IPS-15b (cell line): ENCODE measurements around the gene MRPL40.

Experiments
- H3K27me3 ChIP-seq: one replicate; pipeline ENCODE4 v1.6.1; 2013; ENCODE audit warnings: low read length; ENCODE audit not compliant: control insufficient read depth, insufficient read depth
- H3K36me3 ChIP-seq: one replicate; pipeline ENCODE4 v1.6.1; 2013; ENCODE audit warnings: low read length; ENCODE audit not compliant: control insufficient read depth, insufficient read depth
- H3K4me1 ChIP-seq: one replicate; pipeline ENCODE4 v1.6.1; 2013; ENCODE audit warnings: mild to moderate bottlenecking, low read length; ENCODE audit not compliant: control insufficient read depth, insufficient read depth
- H3K4me3 ChIP-seq: one replicate; pipeline ENCODE4 v1.5.1; 2013; ENCODE audit warnings: low read depth, low read length
- H3K9ac ChIP-seq: one replicate; pipeline ENCODE4 v1.6.1; 2013; ENCODE audit warnings: low read depth, mild to moderate bottlenecking, low read length
- H3K9me3 ChIP-seq: one replicate; pipeline ENCODE4 v1.6.1; 2013; ENCODE audit warnings: mild to moderate bottlenecking, low read length; ENCODE audit not compliant: control insufficient read depth, insufficient read depth

Gene MRPL40

GRCh38 chr22:19457828-19458428, 25.6 kb downstream of the MRPL40 start:
- Histone ChIP-seq H3K4me3 (no peak overlapping the region), H3K27me3 (no peaks in the 10 kb centered on the region), H3K9ac (no peak overlapping the region), H3K9me3 (no peaks in the 10 kb centered on the region), H3K4me1 (no peaks in the 10 kb centered on the region), H3K36me3 (peaks cover 38% of the 10 kb centered on the region)

DNA sequence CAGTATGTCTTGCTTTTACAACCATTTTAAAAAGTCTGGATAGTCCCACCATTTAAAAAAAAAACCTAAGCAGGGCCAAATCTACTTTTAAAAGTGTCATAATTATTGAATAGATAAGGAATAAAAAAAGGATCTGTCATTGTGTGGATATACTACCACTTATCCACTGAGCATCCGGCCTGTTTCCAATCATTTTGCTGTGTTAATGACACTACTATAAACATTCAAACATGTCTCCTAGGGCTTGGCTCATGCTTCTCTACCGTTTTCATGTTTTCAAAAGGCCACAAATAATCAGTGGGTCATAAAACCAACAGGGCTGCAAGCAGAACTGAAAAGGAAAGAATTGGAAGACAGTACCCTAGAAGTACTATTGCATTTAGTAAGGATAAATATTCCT, 27.7 kb downstream of the MRPL40 start:
- H3K9me3 ChIP-seq: no peaks in the 10 kb centered on the region
- no peaks in the 10 kb centered on the region for H3K4me1 ChIP-seq
- H3K36me3 ChIP-seq: peaks cover 38% of the 10 kb centered on the region
- no peak overlapping the region for H3K4me3 ChIP-seq
- no peaks in the 10 kb centered on the region for H3K27me3 ChIP-seq
- no peak overlapping the region for H3K9ac ChIP-seq

GRCh38 chr22:19461506-19461905, 29.2 kb downstream of the MRPL40 start:
- no peaks in the 10 kb centered on the region for H3K4me1 ChIP-seq
- H3K9ac ChIP-seq: no peak overlapping the region
- H3K27me3 ChIP-seq: no peaks in the 10 kb centered on the region
- no peak overlapping the region for H3K4me3 ChIP-seq
- H3K36me3 ChIP-seq: peaks cover 37% of the 10 kb centered on the region
- H3K9me3 ChIP-seq: no peaks in the 10 kb centered on the region

GRCh38 chr22:19463008-19463407, 30.7 kb downstream of the MRPL40 start:
- Histone ChIP-seq H3K36me3 (peaks cover 44% of the 10 kb centered on the region), H3K4me1 (no peaks in the 10 kb centered on the region), H3K27me3 (no peaks in the 10 kb centered on the region), H3K9ac (no peak overlapping the region), H3K9me3 (no peaks in the 10 kb centered on the region), H3K4me3 (no peak overlapping the region)

- Histone ChIP-seq H3K36me3 (peaks cover 48% of the 10 kb centered on the region), H3K9me3 (no peaks in the 10 kb centered on the region), H3K9ac (no peak overlapping the region), H3K4me3 (no peak overlapping the region), H3K27me3 (no peaks in the 10 kb centered on the region), H3K4me1 (no peaks in the 10 kb centered on the region)
Observed at GRCh38 chr22:19463491-19464469, 31.4 kb downstream of the MRPL40 start.

- H3K4me1 ChIP-seq: no peaks in the 10 kb centered on the region
- no peaks in the 10 kb centered on the region for H3K9me3 ChIP-seq
- H3K27me3 ChIP-seq: no peaks in the 10 kb centered on the region
- H3K9ac ChIP-seq: no peak overlapping the region
- H3K4me3 ChIP-seq: no peak overlapping the region
- peaks cover 56% of the 10 kb centered on the region for H3K36me3 ChIP-seq
Observed at GRCh38 chr22:19464546-19464945, 32.2 kb downstream of the MRPL40 start.

- H3K36me3 ChIP-seq: peaks cover 59% of the 10 kb centered on the region
- no peaks in the 10 kb centered on the region for H3K4me1 ChIP-seq
- H3K9ac ChIP-seq: no peak overlapping the region
- no peaks in the 10 kb centered on the region for H3K27me3 ChIP-seq
- H3K4me3 ChIP-seq: no peak overlapping the region
- no peaks in the 10 kb centered on the region for H3K9me3 ChIP-seq
Observed at GRCh38 chr22:19464975-19465374, 32.6 kb downstream of the MRPL40 start.

GRCh38 chr22:19466126-19466716, 33.9 kb downstream of the MRPL40 start:
- Histone ChIP-seq H3K4me3 (no peak overlapping the region), H3K4me1 (no peaks in the 10 kb centered on the region), H3K9ac (no peak overlapping the region), H3K36me3 (peaks cover 62% of the 10 kb centered on the region), H3K9me3 (no peaks in the 10 kb centered on the region), H3K27me3 (no peaks in the 10 kb centered on the region)

GRCh38 chr22:19466848-19467752, 34.8 kb downstream of the MRPL40 start:
- H3K36me3 ChIP-seq: peaks cover 68% of the 10 kb centered on the region
- H3K9ac ChIP-seq: no peak overlapping the region

DNA sequence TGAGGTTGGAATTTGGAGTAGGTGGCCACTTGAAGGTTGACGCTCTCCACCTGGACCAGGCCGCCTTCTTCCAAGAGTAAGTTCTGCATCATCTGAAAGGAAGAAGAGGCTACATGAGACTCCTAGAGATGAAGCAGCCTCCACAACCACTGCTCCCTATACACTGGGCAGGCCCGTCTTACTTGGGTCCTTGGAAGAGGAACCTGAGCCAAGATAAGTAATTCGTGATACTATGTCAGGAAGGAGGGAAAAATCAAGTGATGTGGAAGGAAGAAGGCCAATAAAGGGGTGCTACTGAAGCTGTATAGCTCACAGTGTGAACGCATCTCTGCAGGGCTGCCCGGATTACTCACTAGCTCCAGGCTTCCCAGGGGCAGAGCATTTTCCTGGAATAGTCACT, 35.6 kb downstream of the MRPL40 start:
- H3K27me3 ChIP-seq: no peaks in the 10 kb centered on the region
- no peak overlapping the region for H3K9ac ChIP-seq
- no peaks in the 10 kb centered on the region for H3K9me3 ChIP-seq
- no peak overlapping the region for H3K4me3 ChIP-seq
- peaks cover 74% of the 10 kb centered on the region for H3K36me3 ChIP-seq
- H3K4me1 ChIP-seq: no peaks in the 10 kb centered on the region

More at GRCh38 chr22:19466848-19467752, 34.8 kb downstream of the MRPL40 start:
- Histone ChIP-seq H3K4me1 (no peaks in the 10 kb centered on the region), H3K4me3 (no peak overlapping the region), H3K9me3 (no peaks in the 10 kb centered on the region), H3K27me3 (no peaks in the 10 kb centered on the region)

DNA sequence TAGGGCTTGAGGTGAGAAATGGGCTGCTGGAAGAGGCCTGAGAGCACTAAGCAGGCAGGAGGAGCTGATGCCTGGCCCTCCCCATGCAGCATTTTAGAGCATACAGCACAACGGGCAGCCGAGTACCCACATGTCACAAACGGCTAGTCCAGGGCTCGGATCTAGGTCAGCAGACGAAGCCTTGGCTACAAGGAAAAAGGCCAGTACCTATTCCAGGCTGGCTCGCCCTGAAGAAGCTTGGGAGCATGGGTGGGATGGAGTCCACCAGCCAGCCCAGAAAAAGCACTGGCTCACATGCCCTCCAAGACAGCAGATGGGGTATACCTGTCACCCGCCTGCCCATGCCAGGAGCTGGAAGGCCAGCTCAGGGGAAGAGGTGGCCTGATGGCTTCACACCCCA, 37.1 kb downstream of the MRPL40 start:
- Histone ChIP-seq H3K27me3 (no peaks in the 10 kb centered on the region), H3K4me3 (no peak overlapping the region), H3K9me3 (no peaks in the 10 kb centered on the region), H3K4me1 (no peaks in the 10 kb centered on the region), H3K9ac (no peak overlapping the region), H3K36me3 (peaks cover 80% of the 10 kb centered on the region)
